Activated CD4-positive, CD25-positive, alpha-beta regulatory T cell treated with anti-CD3 and anti-CD28 coated beads, Interleukin-2, amount 50 U/mL, for 24 hours (primary cell): Measurements from ENCODE around the gene STK26.
"Not testable (repeated sequence)": the region's sequence is repeated elsewhere in the genome, so short reads cannot be mapped to it uniquely, and the experiment has no call there.

Experiments
- ATAC-seq, 2 donors: fragments of 150-1000 bp; cut with Tn5 transposase; one replicate each; pipeline ENCODE4 v1.10.0; 2021; ENCODE audit warnings: mild to moderate bottlenecking in 1 of 2, moderate library complexity in 1 of 2

The STK26 gene

DNA sequence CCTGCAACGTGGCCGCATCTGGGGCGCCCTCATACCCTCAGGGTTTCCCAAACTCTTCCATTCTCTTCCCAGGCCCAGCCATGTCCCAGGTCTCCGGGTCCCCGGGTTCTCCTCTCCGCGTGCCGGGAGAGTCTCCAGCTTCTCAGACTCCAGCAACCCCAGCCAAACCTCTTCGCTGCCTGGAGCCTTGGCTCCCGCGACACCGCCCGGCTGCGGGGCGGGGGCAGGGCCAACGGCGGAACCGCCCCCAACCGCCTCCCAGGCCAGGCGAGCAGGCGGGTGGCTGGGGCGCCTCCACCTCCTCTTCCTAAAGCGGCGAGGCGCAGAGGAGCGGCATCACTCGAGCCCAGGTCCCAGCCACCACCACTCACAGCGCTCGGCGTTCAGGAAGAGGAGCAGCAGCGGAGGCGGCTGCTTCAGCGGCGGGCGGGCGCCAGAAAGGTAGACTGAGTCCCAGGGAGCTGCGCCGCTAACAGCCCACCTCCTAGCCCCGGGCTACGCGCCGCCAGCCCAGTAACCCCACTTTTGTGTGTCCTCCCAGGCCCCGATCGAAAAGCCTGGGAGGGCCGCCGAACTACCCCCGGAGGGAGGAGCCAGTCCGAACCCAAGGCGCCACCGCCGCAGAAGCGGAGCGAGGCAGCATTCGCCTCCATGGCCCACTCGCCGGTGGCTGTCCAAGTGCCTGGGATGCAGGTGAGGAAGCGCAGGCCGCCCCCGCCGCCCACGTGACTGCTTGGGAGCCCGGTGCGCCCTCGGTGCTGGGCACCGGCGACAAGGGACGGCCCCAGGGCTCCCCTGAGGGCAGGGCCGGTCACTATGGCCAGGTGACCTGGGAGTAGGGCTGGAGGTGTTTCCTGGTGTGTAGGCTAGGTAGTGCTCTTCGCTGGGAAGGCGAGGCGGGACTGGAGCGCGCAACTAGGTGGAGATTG is at the start of gene STK26:
STK26 (plus strand) TSS at position 336 of the 929 bp plus-strand sequence; CDS start at position 652, 316 bp downstream.
- peak; percentile 85 to 86 for ATAC-seq

GRCh38 chrX:131975851-131976250 is 47.3 kb upstream of the STK26 start:
- ATAC-seq, result no peak

- no peak for ATAC-seq
Measured at GRCh38 chrX:131977619-131978018, 45.5 kb upstream of the STK26 start.

GRCh38 chrX:131979116-131979515 is 44.0 kb upstream of the STK26 start:
- ATAC-seq, result no peak

GRCh38 chrX:131985526-131986049 is 37.5 kb upstream of the STK26 start:
- ATAC-seq, result no peak

DNA sequence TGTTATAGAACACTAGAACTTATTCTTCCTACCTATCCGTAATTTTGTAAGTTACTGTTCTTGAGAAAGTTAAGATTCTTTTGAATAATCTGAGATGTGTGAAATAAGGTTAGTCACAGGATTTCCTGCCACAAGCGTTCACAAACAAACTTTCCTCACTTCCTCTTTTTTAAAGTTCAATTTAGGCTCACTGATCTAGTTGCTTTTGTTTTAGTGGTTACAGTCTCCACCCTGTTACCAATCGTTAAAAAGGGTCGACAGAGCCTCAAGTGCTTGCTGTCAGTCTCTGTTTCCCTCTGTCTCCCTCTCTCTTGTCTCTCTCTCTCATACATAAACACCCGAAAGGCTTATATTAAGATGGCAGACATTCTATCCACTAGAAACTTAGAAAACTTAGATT is 35.9 kb upstream of the STK26 start:
- peak; percentile 67 to 75 for ATAC-seq

DNA sequence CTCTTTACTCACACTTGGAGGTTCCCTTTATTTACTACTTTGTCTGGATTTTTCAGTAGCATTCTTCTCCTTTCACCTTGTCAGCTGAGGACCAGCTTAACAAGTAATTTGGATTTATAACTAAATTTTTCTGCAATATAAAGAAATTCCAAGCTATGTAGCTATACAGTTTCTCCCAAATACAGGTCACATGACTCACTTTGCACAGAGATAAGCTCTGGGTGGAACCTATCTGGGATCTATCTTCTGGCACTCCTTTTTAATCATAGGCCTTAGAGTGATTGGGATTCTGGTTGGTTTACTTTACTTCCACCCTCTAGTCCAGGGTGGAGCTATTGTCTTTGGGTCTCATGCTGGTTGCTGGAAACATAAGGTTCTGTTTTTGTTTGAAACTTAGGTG is 34.9 kb upstream of the STK26 start:
- ATAC-seq, result no peak

- ATAC-seq, result peak; percentile 98 to 99
Measured at GRCh38 chrX:132001127-132001526, 22.0 kb upstream of the STK26 start.

DNA sequence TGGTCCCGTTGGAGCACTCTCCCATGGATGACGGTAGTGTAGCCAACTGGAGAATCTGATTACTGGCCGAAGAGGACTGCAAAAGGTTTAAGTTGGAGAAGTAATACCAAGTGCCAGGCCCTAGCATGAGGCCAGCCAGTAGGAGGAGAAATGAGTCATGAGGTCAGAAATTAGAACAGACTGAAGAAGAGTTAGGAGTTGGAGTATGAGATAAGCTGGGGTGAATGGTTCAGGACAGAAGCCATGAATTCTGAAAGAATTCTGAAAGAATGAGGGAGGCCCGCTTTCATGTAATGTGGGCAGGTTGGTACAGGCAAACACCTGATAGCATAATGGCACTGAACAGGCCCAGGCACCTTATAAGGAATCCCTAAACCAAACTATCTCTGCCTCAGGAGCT is 18.4 kb upstream of the STK26 start:
- no peak for ATAC-seq

GRCh38 chrX:132009350-132009749 is 13.8 kb upstream of the STK26 start:
- no peak for ATAC-seq

DNA sequence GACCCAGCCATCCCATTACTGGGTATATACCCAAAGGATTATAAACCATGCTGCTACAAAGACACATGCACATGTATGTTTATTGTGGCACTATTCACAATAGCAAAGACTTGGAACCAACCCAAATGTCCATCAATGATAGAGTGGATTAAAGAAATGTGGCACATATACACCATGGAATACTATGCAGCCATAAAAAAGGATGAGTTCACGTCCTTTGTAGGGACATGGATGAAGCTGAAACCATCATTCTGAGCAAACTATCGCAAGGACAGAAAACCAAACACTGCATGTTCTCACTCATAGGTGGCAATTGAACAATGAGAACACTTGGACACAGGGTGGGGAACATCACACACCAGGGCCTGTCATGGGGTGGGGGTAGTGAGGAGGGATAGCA is 12.9 kb upstream of the STK26 start:
- ATAC-seq, result not testable (repeated sequence)

DNA sequence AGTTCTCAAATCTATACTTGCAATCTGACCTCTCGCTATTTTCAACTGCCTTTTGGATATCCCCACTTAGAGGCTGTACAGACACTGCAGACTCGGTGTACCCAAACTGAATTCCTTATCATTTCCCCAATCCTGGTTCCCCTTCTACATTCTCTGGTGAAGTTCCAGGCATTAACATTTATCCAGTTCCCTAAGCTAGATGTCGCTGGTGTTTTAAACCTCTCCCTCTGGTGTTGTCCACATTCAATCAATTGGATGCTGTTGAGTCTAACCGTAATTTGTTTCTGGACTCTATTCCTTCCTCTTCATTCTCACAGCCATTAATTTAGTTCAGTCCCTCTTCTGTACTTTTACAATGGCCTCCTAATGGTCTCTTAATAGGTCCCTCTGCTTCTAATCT is 7.2 kb upstream of the STK26 start:
- ATAC-seq, result no peak

- ATAC-seq, result no peak
Measured at GRCh38 chrX:132016628-132017430, 6.3 kb upstream of the STK26 start.

GRCh38 chrX:132017431-132018185 is 5.5 kb upstream of the STK26 start:
- ATAC-seq, result no peak

DNA sequence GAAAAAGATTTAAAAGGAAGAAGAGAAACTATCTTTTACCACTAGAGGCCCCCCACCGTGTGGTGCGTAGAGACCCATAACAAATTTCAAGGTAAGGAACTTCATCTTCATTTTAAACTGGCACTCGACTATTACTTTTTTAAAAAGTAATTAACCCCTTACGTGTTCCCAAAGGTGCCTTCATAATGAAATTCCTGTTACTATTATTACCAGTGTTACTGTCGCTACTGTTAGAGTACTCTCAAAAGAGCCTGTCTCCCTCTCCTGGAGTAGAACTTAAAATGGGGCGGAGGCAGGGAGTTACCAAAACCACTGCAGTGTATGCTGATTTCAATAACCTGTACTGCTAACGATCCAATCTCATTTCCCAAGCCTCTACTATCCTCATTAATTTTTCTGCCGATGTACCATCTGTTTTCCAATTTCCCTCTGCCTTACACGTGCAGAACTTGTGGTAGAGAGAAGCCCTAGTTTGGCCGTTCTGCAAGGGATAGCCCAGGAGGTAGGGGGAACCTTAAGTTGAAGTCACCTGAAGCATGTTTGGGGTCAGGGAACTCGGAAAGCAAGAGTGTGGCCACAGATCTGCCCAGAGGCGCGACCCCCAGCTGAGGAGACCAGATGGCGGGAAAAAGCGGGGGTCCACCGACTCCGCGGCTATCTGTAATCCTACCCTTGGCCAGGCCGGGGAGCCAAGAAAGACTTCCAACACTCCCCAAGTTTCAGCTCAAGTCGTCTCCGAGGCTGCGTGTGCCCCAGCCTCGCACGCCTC is 720 bp upstream of the STK26 start:
- ATAC-seq, result peak; percentile 3 to 12

DNA sequence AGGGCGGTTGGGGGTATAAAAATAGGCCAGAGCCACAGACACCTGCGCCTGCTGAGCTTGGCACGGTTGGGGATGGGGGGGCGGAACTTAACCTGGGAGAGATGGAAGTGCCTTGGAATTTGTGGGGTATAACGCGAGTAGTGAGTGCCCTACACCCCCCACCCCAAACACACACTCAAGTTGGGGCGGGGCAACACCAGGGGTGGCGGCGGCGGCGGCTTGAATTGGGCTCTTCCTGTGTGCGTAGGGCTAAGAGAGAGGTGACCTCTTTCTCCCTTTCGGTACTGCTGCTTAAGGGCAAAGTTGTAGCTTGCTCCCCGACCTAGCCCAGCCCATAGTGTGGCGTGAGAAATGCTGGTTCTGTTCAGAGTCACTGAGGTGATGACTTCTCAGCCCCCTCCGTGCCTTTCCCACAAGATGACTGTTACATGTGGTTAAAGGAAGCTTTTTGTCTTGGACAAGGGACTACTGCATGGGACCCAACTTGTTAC is 839 bp downstream of the STK26 start:
- ATAC-seq, result peak; percentile 74

DNA sequence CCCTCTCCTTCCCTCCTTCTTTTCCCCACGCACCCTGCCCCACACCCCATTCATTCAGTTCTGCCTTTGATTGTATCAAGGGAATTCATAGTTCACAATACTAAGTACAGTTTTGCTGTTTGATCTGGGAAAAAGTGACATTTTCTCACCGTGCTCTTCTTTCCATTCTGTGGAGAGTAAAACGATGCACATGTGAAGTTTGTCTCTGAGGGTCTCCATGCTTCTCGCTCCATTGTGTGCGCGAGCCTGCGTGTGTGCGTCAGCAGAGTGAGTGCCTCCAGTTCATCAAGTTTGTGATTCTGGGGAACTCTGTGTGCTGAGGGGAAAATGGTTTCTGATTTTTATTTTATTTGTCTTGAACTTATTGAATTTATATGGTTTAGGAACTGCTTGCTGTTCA is 1.9 kb downstream of the STK26 start:
- no peak for ATAC-seq

GRCh38 chrX:132030264-132030663 is 7.2 kb downstream of the STK26 start:
- ATAC-seq, result no peak

GRCh38 chrX:132031867-132032266 is 8.8 kb downstream of the STK26 start:
- ATAC-seq, result no peak

DNA sequence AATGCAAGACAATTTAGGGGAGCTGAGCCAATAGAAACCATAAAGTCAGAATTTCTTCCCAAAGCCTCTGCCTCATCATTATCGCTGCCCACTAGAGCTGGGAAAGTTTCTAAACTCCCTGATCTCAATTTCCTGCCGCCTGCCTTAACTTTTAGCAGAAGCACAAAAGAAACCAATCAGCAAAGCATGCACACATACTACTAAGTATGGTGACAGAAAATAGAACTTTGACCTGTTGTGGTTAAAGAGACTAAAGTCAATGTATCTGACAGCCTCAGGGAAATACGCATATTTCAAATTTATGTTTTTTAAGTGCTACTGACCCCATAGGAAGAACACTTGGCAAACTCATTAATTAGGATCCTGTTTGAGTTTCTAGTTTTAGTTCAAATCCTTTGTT is 10.1 kb downstream of the STK26 start:
- no peak for ATAC-seq

DNA sequence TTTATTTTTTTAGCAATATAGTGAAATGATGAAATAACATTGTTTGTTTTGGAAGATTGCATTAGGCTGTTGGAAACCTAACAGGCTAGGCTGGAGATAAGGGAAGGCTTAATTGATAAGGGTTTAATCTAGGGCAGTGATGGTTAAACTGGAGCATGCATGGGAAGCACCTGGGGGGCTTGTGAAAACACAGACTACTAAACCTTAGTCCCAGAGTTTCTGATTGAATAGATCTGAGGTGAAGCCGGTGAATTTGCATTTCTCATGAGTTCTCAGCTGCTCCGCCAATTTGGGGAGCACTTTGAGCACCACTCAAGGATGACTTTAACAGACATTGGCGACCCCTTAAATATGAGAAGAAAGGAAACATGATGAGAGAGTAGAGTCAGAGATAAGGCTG is 11.5 kb downstream of the STK26 start:
- no peak for ATAC-seq
